K562 treated with DMSO at 1 percent for 4 hours (cell line): ENCODE data around the gene TMTC2. TPM values are rescaled to one million over a fixed set of nuclear protein-coding genes. Genes with fewer than 3 reads are reported as not detected.

Experiments used
- total RNA-seq: library from RNA; unstranded; fragments of 300-600 nt; gene quantifications from 2 replicates; pipeline ENCODE4 v1.2.3, GENCODE V29; 2022; ENCODE audit not compliant: insufficient read depth

The TMTC2 gene
- 0.12 TPM in 1 of 2 replicates, not detected in the other for total RNA-seq

GRCh38 chr12:82686168-82687020 lies at the start of gene TMTC2:
Gene TMTC2 (plus strand): TSS chr12:82686906.

